HG03066 (cell line): ENCODE measurements around the gene RIN3.
"Not testable (repeated sequence)": the region's sequence is repeated elsewhere in the genome, so short reads cannot be mapped to it uniquely, and the experiment has no call there.

Experiments used
- ATAC-seq: cut with Tn5 transposase; IDR thresholded peaks from one replicate; pipeline ENCODE4 v1.9.1; 2021; ENCODE audit warnings: low read depth; ENCODE audit not compliant: unreplicated experiment

Gene RIN3

GRCh38 chr14:92527721-92528120, 14.1 kb downstream of the RIN3 start:
- no peak for ATAC-seq

DNA sequence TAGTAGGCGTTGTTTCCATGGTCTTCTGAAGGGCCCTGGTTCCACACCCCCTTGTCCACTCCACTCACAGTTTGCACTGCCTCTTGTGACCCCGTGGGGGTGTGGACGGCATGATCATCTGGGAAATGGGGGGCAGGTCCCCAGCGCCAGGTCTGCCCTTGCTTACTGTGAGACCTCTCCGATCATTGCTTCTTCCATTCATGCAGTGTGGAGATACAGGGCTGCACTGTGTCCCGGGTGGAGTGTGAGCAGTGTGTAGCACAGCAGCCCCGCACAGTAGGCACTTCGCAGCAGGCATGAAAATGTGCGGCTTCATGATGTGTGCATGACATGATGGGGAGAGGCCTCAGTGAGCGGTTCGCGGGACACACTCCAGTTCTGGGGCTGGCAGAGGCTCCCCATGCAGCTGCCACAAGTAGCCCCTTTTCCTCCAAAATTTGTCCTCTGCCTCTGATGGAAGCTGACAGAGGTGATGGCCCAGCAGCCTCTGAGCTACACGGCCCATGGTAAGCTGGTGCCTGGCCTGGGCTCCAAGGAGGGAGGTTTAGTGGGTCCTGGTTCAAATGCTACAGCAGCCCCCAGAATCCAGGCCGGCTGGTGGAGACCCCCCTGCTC, 15.0 kb downstream of the RIN3 start:
- no peak for ATAC-seq

GRCh38 chr14:92529903-92530302, 16.3 kb downstream of the RIN3 start:
- ATAC-seq, result no peak

GRCh38 chr14:92531106-92531873, 17.7 kb downstream of the RIN3 start:
- ATAC-seq, result peak; percentile 62

- no peak for ATAC-seq
Measured at GRCh38 chr14:92532490-92533163, 19.0 kb downstream of the RIN3 start.

DNA sequence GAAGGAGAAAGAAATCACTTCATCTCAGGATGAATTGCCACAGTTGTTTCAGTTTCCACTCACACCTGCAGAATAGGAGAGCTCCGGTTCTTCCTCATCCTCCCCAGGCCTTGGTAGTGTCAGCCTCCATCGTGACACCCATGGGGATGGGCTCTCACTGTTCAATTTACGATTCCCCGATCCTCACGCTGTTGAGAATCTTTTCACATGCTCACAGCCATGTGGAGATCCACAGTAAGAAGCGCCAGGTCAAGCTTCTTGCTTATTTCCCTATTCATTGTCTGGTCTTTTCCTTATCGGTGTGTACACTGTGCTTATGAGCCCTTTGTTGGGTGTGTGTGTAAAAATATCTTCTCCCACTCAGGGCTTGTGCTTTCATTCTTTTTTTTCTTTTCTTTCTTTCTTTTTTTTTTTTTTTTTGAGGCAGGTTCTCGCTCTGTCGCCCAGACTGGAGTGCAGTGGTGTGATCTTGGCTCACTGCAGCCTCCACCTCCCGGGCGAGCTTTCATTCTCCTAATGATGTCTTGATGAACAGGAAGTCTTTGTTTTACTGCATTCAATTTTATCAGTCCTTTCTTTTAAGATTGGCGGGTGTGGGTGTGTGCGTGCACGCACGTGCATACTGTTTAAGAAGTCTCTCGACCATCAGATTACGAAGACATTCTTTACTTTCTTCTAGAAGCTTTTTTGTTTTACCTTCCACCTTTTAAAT, 21.5 kb downstream of the RIN3 start:
- ATAC-seq, result no peak

DNA sequence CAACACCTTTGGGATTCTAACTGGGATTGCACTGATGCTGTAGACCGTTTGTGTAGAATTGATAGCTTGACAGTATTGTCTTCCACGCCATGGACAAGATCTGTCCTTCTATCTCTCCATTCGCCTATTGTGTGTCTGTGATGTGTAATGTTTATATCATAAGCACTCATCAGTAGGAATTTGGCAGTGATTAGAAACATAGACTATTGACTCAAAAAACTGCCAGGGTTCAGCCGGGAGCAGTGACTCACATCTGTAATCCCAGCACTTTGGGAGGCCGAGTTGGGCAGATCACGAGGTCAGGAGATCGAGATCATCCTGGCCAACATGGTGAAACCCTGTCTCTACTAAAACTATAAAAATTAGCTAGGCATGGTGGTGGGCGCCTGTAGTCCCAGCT, 22.6 kb downstream of the RIN3 start:
- not testable (repeated sequence) for ATAC-seq

GRCh38 chr14:92538412-92538985, 24.9 kb downstream of the RIN3 start:
- ATAC-seq, result peak; percentile 81

GRCh38 chr14:92539419-92539818, 25.8 kb downstream of the RIN3 start:
- ATAC-seq, result no peak

- ATAC-seq, result no peak
Measured at GRCh38 chr14:92539875-92540274, 26.3 kb downstream of the RIN3 start.

- no peak for ATAC-seq
Measured at GRCh38 chr14:92540472-92541048, 27.0 kb downstream of the RIN3 start.

DNA sequence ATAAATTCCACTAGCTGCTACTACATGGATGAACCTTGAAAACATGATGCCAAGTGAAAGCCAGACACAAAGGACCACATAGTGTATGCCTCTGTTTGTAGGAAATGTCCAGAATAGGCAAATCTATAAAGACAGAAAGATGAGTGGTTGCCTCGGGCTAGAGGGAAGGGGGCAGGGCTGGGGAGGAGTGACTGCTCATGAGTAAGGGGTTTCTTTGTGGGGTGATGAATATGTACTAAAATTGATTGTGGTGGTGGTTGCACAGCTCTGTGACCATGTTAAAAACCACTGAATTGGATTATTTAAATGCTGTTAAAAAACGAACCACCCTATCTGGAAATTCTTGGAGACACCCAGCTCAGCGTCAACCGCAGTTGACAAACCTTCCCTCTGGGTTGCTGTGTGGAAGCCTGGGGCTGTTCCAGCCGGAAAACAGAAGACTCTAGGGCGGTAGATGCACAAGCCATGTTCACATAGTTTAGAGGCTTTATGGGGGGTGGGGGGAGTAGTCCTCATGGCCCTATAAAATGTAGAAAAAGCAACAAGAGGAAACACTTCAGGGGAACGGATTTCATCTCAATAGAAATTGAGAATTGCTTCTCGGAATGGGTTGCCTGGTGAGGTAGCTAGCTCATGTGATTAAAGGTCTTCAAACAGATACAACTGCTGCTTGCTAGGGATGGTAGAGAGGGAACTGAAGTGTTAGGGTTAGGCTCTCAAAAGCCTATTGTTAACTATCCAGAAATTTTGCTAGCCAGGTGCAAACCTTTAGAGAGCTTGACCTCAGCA, 29.4 kb downstream of the RIN3 start:
- no peak for ATAC-seq

- ATAC-seq, result no peak
Measured at GRCh38 chr14:92544051-92544720, 30.6 kb downstream of the RIN3 start.

DNA sequence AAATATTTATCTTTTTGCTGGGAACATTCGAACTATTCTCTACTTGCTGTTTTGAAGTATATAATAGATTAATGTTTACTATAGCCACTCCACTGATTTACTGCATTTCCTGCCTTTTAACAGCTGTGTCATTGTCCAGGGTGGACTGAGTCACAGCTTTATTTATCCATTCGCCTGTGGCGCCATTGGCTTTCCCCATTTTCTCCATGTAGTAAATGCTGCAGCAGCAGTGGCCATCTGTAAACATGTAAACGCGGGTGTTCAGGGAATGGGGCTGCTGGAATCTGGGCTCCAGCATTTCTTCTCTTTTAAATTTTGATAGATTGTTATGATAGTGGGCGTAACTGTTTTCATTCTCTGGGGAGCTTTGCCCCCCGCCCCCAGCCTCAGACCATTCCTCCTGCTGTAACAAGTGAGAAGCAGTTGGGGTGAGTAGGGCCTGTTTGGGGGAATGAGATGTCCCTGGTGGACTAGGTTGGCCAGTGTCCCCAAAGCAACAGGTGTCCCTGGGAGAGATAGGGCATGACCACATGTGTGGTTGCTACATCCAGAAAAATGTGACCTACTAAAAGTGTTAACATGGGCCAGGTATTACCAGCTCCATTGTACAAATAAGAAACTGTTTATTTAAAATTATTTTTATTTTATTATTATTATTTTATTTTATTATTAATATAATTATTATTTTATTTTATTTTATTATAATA, 32.9 kb downstream of the RIN3 start:
- ATAC-seq, result no peak

GRCh38 chr14:92549105-92549858, 35.7 kb downstream of the RIN3 start:
- ATAC-seq, result no peak

- ATAC-seq, result no peak
Measured at GRCh38 chr14:92549859-92550230, 36.3 kb downstream of the RIN3 start.

DNA sequence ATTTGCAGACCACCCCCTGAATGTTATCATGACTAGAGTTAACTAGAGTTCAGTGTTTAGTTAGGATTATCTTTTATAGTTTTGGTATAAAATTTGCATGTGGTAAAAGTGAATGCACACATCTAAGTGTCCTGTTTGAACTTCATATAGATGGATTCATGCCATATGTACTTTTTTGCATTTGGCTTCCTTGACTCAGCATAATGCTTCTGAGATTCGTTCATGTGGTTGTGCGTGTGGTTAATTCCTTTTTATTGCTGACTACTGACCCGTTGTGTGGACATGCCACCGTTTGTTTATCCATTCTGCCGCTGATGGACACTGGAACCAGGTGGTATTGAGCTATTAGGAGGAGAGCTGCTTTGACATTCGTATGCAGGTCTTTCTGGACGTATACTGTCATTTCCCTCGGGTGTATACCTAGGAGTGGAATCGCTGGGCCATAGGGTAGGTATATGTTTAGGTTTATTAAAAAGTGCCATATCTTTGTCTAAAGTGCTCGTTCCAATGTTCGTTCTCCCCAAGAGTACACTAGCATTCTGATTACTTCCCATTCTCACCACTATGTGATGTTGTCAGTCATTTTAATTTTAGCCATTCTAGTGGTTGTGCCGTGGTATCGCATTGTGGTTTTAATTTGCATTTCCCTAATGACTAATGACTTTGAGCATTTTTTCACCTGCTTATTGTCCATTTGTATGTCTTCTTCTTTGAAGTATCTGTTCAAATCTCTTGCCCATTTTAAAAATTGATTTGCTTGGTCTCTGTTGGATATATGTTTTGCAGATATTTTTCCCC, 37.7 kb downstream of the RIN3 start:
- ATAC-seq, result peak; percentile 86
